Activated CD4-positive, CD25-positive, alpha-beta regulatory T cell treated with anti-CD3 and anti-CD28 coated beads, Interleukin-2, amount 50 U/mL, for 16 hours (primary cell): Measurements from ENCODE around the gene MUTYH.

Source experiments
- DNase-seq: peaks from one replicate; pipeline ENCODE4 v3.0.0-alpha.2; 2020; ENCODE audit warnings: low read depth, low spot score

The MUTYH gene

DNA sequence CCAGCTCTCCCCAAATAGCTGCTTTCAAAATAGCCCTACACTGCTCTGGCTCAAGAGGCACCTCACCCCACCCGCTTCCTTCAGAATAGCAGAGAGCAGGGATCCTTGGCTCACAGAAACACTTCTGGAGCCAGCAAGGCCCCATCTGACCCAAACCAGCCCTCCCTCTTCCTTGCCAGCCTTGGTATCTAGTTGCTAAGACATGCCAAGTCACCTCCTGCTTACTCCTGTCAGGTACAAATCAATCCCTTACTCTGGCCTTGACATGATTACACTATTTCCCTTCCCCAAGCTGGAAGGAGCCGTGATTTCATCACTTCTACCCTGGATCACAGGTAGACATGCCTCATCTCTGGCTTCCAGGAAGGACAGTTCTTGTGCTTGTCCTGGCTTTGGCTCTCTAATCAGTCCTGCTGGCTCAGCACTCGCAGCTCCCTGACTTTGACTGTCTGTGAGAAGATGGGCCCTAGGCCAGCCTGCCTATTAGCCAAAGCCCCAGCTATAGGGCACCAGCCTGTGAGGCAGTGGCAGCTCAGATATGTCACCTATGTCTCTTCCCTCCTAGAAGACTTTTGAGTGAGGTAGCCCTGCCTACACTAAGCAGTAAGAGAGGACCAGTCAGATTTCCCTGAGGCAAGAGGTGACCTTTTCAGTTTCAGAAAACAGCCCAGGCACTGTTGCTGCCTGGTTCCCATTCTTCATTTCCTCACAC lies 8.9 kb upstream of the MUTYH start:
- DNase-seq = no peak

DNA sequence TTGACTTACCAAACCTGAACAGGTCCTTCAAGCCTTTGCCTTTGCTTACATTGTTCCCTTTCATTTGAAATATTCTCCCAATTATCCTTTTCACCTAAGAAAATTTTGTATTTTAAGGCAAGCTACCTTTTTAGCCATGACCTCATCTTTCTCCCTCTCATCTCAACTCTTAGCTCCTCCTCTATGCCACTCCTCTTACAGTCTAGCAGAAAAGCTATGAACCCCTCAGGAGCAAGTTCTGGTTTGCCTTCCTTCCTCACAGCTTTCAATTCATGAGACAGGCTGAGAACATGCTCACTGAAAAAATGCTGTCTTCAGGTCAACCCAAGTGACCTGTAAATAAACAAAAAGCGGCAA lies 8.3 kb upstream of the MUTYH start:
- DNase-seq = no peak

DNA sequence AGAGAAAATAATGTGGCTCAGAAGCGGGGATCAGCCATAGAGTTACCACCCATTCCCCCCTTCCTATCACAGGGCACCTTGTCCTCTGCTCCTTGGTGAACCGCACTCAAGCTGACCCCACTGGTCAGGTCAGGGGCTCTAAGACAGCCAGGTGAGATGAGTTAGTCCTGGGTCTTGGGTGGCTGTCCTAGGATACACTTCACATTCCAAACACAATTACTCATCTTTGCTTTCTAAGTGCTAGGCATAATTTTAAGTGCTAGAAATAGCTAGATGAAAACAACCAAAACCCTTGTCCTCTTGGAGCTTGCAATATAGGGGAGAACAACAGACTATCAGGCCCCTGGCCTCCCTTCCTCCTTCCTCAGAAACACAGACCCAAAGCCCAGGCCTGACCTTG lies 7.8 kb upstream of the MUTYH start:
- DNase-seq = no peak

DNA sequence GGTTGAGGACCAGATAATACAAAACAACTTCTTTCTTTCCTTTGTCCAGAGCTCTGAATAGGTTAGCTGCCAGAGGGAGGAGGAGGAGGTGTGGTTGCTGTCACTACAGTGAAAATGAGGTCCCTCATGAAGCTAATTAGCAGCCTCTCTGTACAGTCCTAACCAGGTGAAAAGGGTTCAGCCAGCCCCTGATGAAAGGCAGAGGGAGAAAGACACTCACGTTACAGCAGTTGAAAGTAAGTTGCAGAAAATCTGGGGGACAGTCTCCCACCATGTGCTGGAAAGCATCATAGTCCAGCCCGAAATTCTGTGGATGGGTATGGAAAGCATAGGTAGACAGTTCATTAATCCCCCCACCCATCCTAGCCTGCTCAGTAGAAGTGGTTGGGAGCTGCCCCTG lies 6.2 kb upstream of the MUTYH start:
- no peak for DNase-seq

DNA sequence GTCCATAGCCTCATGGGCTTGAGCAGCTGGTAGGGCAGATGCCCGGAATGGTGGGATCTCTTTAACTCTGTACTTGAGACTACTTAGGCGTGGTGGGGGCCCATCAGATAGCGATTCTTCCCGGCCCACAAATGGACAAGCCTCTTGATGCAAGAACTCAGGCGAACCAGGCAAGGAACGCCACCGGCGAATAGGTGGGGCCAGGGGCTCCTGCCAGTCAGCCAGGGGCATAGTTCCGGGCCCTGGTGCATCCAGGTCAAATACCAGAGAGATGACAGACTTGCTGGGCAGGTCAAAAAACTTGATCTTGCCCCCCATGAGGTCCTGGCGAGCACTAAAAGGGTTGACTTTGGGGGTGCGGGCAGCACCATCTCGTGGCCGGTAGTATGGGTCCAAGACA lies 4.8 kb upstream of the MUTYH start:
- no peak for DNase-seq

DNA sequence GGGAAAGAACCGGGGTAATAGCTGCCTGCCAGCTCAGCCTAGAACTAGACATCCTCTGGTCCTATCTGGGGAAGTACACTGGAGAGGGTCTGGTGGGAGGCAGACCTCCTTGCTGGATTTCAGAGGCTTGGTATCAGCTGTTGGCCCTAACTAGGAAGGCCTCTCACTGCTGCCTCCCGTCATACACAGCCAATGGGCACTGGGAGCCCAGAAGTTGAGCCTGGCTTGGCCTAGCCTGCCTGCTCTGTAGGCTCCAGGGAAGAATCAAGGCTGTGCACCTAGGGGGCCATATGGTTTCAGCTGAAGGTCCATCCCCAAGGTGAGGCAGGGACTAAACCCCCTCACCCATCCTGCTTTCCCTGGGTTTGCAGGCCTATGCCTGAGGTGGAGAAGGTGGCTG lies 4.3 kb upstream of the MUTYH start:
- no peak for DNase-seq

DNA sequence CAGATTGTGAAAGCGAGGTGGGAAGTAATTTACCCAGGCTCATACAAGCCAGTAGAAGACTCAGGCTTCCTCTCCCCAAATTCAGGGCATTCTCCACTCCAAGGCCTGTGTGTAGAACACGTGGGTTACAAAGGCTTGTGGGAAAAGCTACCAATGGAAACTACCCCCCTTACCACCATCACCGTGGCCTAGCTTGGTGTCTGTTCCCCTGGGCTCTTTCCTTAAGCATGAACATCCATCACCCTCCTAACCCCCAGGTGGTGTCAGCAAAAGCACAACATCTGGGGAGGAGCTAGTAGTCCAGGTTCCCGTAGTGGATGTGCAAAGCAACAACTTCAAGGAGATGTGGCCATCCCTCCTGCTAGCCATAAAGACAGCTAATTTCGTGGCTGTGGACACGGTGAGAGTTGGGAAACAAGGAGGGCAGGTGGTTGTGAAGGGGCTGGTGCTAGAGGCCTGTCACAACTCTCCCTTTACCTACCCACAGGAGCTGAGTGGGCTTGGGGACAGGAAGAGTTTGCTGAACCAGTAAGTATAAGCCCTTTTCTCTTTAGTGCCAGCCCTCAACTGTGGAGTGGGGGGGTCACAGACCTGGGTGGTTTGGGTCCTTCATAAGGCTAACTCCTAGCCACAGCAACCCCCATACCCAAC lies 701 bp upstream of the MUTYH start:
- DNase-seq = no peak

DNA sequence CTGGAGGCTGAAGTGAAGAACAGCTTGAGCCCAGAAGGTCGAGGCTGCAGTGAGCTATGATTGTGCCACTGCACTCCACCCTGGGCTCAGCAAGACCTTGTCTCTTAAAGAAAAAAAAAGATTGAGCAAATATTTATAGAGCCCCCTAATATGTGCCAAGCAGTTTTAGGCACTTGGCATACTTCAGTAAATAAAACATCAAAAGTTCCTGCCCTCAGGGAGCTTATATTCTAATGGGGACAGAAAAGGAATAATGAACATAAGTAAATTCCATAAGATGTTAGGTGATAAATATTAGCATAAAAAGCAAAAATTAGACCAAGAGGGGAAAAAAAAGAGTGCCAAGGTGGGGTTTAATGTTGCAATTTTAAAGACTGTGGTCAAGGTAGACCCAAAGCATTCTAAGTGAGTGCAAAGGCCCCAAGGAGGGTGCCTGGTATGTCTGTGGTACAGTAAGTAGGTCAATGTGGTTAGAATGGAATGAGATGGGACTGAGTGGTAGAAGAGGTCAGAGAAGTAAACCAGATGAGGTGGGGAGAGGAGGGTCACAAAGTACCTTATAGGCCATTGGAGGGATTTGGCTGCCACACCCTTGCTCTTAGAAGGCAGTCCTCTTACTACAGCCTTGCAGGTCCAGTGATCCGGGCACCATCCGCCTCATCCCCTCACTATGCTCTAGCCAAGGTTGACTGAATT lies 2.5 kb downstream of the MUTYH start:
- no peak for DNase-seq

DNA sequence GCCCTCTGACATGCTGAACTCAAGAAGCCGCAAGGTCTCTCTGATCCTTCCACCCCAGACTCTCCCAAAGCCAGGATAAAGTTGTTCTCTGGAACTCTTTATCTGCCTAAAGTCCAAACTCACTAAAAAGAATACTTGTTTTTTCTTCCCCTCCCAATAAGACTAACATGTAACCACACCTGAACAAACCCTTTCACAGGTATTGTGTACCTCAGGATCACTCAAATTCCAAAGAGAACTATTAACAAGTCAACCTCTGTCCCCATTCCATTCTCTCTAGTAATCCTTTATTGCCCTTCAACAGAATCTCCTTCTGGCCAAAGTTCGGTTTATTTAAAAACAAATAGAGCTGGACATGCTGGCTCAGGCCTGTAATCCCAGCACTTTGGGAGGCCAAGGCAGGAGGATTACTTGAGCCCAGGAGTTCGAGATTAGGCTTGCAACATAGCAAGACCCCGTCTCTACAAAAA lies 4.3 kb downstream of the MUTYH start:
- DNase-seq = no peak

DNA sequence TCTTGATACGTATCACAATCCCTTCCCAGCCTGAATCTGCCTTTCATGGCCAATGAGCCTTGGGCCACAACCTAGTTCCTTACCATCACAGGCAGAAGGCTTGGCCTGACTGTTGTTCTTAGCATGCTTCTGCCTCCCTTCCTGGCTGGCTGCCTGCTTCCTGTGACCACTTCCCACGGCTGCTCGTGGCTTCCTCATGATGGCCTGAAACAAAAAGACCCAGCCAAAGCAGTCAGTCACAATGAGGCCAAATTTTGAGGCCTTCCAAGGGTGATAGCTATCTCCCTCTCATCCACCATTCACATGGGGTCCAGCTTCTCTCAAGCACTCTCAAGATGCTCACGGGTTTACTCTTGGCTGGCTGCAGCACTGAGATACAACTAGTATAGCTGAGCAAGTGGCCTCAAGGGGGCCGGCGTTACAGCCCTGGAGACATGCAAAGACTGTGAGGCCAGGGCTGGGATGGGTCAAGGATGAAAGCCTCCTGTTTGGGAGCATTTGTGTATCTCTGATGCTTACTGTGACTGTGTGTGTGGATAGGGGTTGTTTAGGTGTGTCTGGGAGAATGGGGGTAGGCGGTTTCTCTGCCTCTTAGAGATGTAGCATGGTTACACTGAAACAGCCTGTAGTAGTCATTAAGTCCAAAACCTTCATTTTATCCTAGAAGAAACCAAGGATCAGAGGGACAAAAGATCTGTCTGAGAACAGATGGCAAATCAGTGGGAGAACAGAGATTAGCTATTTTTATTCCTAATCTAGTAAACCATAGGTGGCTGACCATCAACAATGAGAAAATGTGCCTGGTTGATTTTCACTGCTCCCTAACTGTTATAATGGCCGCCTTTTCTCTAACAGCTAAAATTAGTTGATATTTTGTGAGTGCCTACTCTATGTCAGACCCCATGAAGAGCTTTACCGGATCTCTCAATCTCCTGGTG lies 5.7 kb downstream of the MUTYH start:
- DNase-seq = no peak

DNA sequence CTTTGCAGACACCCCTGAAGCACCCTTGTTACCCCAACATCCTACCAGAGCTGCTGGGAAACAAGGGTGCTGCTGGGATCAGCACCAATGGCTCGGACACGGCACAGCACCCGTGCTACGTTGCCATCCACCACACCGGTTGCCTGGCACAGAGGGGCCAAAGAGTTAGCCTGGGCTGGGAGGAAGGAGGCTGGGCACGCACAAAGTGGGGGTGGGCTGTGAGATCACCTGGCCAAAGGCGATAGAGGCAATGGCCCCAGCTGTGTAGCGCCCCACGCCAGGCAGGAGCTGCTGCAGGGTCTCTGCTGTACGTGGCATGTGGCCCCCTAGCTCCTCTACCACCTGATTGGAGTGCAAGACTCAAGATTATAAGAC lies 7.9 kb downstream of the MUTYH start:
- no peak for DNase-seq

DNA sequence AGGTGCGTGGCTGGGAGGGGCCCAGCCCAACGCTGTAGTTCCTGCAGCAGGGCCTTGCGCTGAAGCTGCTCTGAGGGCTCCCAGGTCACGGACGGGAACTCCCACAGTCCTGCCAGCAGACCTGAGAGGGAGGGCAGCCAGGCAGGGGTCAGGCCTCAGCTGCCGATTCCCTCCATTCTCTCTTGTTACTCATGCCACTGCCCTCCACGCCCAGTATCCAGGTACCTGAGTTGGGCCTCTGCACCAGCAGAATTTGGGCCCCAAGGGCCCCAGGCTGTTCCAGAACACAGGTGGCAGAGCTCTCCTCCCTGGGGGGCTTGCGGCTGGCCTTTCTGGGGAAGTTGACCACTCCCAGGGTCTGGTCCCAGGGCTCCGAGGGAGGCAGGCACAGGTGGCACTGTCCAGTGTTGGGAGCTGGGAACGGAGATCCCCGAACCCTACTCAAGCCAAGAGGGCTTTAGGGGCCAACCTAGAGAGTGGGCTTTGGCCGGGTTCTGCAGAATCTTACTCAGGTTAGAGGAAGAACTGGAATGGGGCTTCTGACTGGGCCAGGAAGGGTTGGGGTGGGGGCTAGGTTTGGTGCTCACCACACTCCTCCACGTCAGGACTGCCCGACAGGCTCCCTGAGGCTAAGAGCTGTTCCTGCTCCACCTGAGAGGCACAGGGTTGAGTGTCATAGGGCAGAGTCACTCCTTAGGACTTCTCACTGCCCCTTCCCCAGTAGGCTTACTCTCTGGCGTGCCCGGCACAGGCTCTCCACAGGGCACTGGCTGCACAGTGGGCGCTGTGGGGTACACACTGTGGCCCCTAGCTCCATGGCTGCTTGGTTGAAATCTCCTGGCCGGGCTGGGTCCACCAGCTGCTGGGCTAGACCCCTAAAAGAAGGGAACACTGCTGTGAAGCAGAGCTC lies 8.5 kb downstream of the MUTYH start:
- no peak for DNase-seq

DNA sequence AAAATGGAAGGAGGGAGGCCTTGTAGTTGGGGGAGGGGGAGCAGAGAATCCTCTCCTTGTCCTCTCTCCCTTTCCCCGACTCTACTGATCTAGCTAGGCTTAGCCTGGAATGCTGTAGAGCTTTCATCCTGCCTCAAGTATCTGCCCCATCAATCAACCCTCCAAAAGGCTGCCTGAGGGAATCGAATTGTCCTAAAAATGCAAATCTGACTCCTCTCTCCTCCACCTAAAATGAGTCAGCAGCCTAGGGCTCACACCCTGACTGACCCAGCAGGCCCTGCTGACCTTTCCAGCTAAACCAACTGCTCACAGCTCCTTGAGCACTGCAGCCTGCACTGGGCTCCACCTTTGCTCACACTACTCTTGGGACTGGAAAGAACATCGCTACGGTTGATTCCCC lies 10.8 kb downstream of the MUTYH start:
- no peak for DNase-seq

DNA sequence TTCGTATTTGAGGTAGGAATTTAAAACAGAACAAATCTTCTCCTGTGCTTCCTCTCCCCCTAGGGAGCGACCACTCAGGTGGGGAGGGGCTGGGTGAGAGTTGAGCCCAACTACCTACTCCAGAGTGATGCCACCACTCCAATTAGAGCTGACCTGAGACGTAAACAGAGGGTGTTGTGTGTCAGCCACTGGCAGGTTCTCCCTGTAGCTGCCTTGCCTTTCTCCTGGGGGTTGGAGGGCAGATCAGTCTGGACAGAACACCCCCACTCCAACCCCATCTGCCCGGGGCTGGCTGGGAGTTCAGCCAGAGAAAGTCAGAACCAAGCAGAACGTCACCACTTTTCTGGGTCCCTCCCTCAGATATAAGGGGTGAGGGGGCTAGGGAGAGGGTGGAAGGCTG lies 11.6 kb downstream of the MUTYH start:
- no peak for DNase-seq

DNA sequence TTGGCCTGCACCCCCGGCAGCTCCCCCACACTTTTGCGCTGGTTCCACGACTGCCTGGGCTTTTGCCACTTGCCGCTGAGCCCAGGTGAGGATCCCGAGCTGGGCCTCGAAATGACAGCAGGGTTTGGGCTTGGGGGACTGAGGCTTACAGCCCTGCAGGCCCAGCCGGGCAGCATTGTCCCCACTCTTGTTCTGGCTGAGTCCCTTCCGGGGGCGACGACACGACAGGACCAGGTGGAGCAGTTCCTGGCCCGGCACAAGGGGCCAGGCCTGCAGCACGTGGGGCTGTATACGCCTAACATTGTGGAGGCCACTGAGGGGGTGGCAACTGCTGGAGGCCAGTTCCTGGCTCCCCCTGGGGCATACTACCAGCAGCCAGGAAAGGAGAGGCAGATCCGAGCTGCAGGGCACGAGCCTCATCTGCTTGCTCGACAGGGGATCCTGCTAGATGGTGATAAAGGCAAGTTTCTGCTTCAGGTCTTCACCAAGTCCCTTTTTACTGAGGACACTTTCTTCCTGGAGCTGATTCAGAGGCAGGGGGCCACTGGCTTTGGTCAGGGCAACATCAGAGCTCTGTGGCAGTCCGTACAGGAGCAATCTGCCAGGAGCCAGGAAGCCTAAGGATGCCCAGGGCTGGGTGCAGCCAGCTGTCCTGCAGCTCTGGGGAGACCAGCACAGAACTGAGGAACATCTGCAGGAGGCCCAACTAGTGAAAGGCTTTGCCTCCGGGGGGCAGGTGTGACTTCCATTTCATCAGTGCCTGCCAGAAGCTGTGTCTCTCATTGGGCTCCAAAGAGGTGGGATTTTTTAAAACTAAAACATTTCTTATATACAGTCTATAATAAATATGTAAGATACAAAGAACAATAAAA lies 12.4 kb downstream of the MUTYH start:
- DNase-seq = no peak

DNA sequence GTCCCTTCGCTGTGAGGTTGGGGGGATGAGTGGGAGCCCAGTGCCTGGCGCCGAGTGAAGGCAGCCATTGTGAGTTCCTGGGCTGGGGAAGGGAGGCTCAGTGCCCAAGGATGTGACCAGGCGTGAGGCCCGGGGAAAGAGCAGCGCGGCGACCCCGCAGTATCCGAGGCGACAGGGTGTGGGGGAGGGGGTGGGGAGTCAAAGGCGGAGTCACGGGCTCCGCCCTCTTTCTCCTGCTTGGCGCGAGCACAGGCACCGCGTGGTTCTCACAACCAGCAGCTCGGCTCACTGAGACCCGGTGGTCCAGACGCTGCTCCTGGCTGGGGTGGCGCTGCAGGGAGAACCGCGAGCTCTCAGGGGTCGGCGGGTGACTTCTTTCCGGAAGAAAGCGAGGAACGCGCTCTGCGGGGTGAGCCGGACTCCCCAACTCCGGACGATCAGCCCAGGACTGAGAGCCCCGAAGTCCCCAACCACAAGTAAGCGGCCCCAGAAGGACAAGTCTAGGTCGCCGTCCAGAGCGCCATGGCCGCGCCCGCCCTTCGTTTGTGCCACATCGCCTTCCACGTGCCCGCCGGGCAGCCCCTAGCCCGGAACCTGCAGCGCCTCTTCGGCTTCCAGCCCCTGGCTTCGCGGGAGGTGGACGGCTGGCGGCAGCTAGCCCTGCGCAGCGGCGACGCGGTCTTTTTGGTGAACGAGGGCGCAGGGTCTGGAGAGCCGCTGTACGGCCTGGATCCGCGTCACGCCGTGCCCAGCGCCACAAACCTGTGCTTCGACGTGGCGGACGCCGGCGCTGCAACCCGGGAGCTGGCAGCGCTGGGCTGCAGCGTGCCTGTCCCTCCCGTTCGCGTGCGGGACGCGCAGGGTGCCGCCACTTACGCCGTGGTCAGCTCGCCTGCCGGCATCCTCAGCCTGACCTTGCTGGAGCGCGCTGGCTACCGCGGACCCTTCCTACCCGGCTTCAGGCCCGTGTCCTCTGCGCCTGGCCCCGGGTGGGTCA lies 13.3 kb downstream of the MUTYH start, which contains the start of gene HPDL:
Gene HPDL, plus strand, starts transcription at position 269 of the 997 bp plus-strand sequence. Its CDS starts 254 bp downstream, at position 523.
- no peak for DNase-seq

DNA sequence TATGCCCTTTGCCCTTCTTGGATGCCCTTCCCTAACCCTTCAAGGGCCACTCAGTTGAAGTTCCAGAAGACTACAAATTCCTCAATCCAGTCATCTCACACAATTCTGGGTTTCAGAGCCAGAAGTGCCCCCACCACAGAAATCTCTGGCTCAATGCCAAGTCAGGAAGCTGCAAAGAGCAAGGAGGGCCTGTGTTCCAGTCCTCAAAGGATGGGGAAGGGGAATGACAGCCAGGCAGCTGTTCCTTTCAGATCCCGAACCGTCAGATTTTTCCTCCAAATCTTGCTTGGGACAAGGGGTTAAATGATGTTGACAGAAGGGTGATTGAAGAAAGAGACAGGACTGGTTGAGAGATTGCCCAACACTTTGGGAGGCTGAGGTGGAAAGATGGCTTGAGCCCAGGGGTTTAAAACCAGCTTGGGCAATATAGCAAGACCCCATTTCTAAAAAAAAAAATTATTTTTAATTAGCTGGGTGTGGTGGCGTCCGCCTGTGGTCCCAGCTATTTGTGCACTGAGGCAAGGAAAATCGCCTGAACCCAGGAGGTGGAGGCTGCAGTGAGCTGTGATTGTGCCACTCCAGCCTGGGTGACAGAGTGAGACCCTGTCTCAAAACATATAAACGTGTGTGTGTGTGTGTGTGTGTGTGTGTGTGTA lies 14.3 kb downstream of the MUTYH start:
- DNase-seq = no peak

DNA sequence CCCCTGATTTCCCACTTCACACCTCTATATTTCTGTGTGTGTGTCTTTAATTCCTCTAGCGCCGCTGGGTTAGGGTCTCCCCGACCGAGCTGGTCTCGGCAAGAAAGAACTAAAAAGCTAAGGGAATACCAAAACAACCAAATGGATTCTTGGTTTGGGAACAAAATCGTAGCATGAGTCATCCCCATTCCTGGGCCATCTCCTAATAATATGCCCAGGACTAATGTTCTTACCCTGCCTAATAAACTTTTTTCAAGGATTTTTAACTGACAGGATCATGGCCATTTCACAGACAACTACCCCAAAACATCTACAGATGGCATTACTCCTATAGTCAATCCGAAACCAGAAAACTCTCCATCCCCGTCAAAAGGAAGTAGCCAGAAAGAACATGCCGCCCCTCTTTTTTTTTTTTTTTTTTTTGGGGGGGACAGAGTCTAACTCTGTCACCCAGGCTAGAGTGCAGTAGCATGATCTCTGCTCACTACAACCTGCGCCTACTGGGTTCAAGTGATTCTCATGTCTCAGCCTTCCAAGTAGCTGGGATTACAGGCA lies 17.7 kb downstream of the MUTYH start:
- DNase-seq = no peak
